ENCODE results near the gene ZC3H8. TPM values are rescaled to one million over a fixed set of nuclear protein-coding genes. Genes with fewer than 3 reads are reported as not detected.
"Not testable (repeated sequence)": the region's sequence is repeated elsewhere in the genome, so short reads cannot be mapped to it uniquely, and the experiment has no call there.

The ZC3H8 gene
- total RNA-seq, 1 donor from 2014 or later: 23.9 TPM

- DNase-seq (ENCODE audit: low spot score): peak; percentile 86
These were observed 4.9 kb upstream of the ZC3H8 start for GRCh38 chr2:112259509-112260294.

- DNase-seq (ENCODE audit: low spot score): no peak
These were observed 2.7 kb upstream of the ZC3H8 start for GRCh38 chr2:112257575-112257974.

GRCh38 chr2:112256654-112257053 is 1.8 kb upstream of the ZC3H8 start:
- no peak for DNase-seq (ENCODE audit: low spot score)

- DNase-seq (ENCODE audit: low spot score): no peak
These were observed 1.0 kb upstream of the ZC3H8 start for GRCh38 chr2:112255875-112256274.

GRCh38 chr2:112253261-112253815 is 1.5 kb downstream of the ZC3H8 start:
- no peak for DNase-seq (ENCODE audit: low spot score)

GRCh38 chr2:112251271-112251670 is 3.6 kb downstream of the ZC3H8 start:
- DNase-seq (ENCODE audit: low spot score): no peak

GRCh38 chr2:112244854-112245253 is 10.0 kb downstream of the ZC3H8 start:
- no peak for DNase-seq (ENCODE audit: low spot score)

GRCh38 chr2:112243233-112243632 is 11.6 kb downstream of the ZC3H8 start:
- no peak for DNase-seq (ENCODE audit: low spot score)

GRCh38 chr2:112242384-112242783 is 12.5 kb downstream of the ZC3H8 start:
- DNase-seq (ENCODE audit: low spot score): no peak

- no peak for DNase-seq (ENCODE audit: low spot score)
These were observed 15.0 kb downstream of the ZC3H8 start for GRCh38 chr2:112239862-112240261.

- no peak for DNase-seq (ENCODE audit: low spot score)
These were observed 24.5 kb downstream of the ZC3H8 start for GRCh38 chr2:112230371-112230770.

GRCh38 chr2:112229348-112229747 is 25.5 kb downstream of the ZC3H8 start:
- no peak for DNase-seq (ENCODE audit: low spot score)

GRCh38 chr2:112220831-112221230 is 34.0 kb downstream of the ZC3H8 start:
- no peak for DNase-seq (ENCODE audit: low spot score)

- no peak for DNase-seq (ENCODE audit: low spot score)
These were observed 34.7 kb downstream of the ZC3H8 start for GRCh38 chr2:112220186-112220585.

- no peak for DNase-seq (ENCODE audit: low spot score)
These were observed 37.0 kb downstream of the ZC3H8 start for GRCh38 chr2:112217854-112218253.

GRCh38 chr2:112216167-112216566 is 38.7 kb downstream of the ZC3H8 start:
- DNase-seq (ENCODE audit: low spot score): no peak

GRCh38 chr2:112207905-112208304 is 46.9 kb downstream of the ZC3H8 start:
- DNase-seq (ENCODE audit: low spot score): not testable (repeated sequence)

- no peak for DNase-seq (ENCODE audit: low spot score)
These were observed 50.4 kb downstream of the ZC3H8 start for GRCh38 chr2:112204411-112204810.

- no peak for DNase-seq (ENCODE audit: low spot score)
These were observed 53.0 kb downstream of the ZC3H8 start for GRCh38 chr2:112201696-112202430.

GRCh38 chr2:112199188-112199587 is 55.7 kb downstream of the ZC3H8 start:
- no peak for DNase-seq (ENCODE audit: low spot score)

- DNase-seq (ENCODE audit: low spot score): no peak
These were observed 56.1 kb downstream of the ZC3H8 start for GRCh38 chr2:112198780-112199179.

- no peak for DNase-seq (ENCODE audit: low spot score)
These were observed 57.0 kb downstream of the ZC3H8 start for GRCh38 chr2:112197868-112198267.

- DNase-seq (ENCODE audit: low spot score): no peak
These were observed 58.9 kb downstream of the ZC3H8 start for GRCh38 chr2:112195950-112196349.
